MM.1S (cell line): ENCODE measurements around the gene NSUN5.

Source experiments
- EZH2phosphoT487 ChIP-seq: fragments of 300-600 bp; sonication (generic); IDR thresholded peaks from 2 replicates; pipeline ENCODE4 v1.6.1; 2018; ENCODE audit warnings: antibody characterized with exemption, low read length
- TF ChIP-seq, protein P1 (sequence below): fragments of 300-600 bp; sonication (generic); IDR thresholded peaks from 2 replicates; pipeline ENCODE4 v1.5.1; 2016; ENCODE audit warnings: antibody characterized with exemption, low read length, mixed read lengths

GRCh38 chr7:73353243-73353642 lies 44.6 kb upstream of the NSUN5 start:
- TF ChIP-seq, protein P1, sequence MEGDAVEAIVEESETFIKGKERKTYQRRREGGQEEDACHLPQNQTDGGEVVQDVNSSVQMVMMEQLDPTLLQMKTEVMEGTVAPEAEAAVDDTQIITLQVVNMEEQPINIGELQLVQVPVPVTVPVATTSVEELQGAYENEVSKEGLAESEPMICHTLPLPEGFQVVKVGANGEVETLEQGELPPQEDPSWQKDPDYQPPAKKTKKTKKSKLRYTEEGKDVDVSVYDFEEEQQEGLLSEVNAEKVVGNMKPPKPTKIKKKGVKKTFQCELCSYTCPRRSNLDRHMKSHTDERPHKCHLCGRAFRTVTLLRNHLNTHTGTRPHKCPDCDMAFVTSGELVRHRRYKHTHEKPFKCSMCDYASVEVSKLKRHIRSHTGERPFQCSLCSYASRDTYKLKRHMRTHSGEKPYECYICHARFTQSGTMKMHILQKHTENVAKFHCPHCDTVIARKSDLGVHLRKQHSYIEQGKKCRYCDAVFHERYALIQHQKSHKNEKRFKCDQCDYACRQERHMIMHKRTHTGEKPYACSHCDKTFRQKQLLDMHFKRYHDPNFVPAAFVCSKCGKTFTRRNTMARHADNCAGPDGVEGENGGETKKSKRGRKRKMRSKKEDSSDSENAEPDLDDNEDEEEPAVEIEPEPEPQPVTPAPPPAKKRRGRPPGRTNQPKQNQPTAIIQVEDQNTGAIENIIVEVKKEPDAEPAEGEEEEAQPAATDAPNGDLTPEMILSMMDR = no peak
- no peak for TF ChIP-seq EZH2phosphoT487
